Fibroblast of skin of abdomen (primary cell): Measurements from ENCODE around the gene HSD17B3.

Experiments
- DNase-seq: peaks from one replicate; pipeline ENCODE4 v3.0.0-alpha.2; 2013

Gene HSD17B3

DNA sequence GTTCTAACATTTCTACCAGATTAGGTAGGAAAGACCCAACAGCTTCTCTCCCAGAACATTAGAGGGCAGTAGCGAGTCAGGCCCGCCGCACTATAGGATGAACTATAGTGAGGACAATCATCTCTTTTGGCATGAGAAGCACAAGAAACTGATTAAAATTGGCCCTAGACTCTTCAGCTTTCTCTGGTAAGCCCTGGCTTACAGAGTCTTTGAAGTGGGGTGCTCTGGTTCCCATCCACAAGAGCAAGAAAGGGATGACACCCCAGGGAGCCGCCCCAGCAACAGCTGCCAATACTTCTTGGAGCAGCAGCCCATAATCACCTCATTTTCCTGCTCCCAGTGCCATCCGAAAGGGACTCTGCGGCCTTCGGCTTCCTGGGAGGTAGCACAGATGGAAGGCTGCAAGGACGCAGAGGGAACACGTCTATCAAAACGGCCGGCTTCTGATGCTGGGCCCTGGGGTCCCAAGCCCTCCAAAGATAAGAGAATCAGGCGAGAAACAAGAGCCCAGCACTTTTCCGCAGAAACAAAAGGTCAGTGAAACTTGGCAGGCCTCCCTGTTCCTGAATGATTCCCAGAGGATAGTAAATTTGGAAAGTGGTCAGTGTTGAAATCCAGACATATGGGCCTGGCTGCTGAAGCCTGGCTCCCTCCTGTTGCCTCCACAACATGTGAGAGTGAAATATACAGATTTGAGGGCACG is 69.3 kb downstream of the HSD17B3 start:
- DNase-seq, result peak; percentile 71

DNA sequence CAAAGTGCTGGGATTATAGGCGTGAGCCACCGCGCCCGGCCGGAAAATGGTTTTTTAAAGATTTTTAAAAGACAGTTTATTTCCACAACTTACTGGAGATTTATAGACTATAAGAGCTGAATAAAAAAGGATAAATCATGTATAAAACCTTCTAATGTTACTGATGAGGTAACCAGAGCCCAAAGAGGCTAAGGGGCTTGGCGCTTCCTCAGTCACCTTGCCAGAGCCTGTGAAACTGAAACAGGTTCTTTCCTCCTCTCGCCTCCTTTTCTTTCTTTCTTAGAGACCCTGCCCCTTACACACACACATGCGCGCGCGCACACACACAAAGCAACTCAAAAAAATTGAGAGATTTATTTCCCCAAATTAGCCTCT is 69.8 kb downstream of the HSD17B3 start:
- no peak for DNase-seq

DNA sequence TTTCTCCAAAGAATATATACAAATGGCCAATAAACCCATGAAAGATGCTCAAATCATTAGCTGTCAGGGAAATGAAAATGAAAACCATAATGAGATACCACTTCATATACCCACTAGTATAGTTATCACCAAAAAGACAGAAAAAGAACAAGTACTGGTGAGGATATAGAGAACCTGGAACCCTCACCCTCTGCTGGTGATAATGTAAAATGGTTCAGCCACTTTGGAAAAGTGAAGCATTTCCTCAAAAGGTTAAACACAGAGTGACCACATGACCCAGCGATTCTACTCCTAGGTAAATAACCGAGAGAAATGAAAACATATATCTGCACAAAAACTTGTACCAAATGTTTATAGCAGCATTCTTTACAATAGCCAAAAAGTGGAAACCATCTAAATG is 72.0 kb downstream of the HSD17B3 start:
- no peak for DNase-seq

DNA sequence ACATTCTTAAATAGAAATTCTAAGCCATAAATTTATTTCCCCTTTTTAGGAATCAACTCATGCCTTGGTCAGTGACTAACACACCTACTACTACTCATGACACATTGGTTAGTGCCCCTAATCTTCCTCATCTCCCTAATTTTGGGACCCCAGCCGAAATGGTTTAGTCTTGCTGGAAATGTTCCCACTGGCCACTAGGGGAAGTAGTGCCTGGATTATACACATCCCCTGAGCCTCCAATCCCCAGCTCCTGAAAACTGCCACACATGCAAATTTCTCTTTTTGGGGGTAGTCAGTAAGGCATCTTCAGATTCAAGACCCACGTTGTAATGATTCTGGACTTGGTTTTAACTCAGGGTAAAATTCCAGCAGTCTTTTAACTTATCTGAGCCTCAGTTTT is 79.8 kb downstream of the HSD17B3 start:
- DNase-seq, result no peak

DNA sequence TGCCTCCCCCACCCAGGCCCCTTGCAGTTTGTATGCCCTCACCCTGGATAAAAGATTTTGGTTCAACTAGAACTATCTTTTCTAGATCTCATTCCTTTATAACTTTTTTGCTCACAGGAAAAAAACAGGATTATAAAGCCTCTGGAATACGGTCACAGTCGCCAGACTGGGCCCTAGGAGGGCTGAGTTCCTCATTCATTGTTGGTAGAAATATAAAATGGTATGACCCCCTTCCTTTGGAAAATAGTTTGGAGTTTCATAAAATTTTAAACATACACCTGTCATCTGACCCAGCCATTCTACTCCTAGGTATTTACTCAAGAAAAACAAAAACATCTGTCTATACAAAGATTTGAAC is 82.1 kb downstream of the HSD17B3 start:
- DNase-seq, result no peak

DNA sequence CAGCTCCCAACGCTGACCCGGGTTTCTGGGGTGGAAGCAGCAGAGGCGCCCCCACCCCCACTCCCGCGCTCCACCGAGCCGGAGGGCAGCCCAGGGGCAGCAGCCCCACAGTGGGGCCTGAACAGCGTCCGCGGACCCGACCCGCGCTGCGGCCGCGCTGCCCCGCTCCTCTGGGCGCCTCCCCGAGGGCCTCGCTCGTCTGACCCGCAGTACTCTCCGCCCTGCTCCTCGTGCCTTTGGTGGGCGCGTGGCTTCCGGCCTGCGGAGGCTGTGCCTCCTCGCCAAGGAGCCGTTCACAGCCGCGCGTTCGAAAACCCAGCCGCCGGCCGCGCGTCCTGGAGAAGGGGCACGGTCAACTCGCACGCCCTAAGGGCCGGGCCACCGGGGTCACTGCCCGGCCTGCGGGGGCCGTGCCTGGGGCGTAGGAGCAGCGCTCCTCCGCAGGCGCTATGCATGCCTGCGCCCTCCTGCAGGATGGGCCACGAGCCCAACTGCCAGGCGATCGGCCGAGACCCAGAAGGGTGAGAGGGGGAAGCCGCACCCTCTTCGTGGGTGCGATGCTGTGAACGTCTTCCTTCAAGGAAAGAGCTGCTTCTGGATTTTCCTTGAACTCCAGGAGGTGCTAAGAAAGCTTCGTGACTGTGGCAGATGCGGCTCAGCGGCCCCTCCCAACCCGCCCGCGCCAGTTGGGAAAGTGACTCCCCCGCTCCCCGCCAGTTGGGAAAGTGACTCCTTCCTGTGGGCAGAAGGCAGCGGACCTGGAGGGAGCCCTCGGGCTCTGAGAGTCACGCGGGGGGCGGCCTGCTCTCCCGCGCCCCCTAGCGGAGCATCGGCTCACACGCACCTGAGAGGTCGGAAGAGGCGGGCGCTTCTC is 82.7 kb downstream of the HSD17B3 start:
- DNase-seq, result peak; percentile 32

DNA sequence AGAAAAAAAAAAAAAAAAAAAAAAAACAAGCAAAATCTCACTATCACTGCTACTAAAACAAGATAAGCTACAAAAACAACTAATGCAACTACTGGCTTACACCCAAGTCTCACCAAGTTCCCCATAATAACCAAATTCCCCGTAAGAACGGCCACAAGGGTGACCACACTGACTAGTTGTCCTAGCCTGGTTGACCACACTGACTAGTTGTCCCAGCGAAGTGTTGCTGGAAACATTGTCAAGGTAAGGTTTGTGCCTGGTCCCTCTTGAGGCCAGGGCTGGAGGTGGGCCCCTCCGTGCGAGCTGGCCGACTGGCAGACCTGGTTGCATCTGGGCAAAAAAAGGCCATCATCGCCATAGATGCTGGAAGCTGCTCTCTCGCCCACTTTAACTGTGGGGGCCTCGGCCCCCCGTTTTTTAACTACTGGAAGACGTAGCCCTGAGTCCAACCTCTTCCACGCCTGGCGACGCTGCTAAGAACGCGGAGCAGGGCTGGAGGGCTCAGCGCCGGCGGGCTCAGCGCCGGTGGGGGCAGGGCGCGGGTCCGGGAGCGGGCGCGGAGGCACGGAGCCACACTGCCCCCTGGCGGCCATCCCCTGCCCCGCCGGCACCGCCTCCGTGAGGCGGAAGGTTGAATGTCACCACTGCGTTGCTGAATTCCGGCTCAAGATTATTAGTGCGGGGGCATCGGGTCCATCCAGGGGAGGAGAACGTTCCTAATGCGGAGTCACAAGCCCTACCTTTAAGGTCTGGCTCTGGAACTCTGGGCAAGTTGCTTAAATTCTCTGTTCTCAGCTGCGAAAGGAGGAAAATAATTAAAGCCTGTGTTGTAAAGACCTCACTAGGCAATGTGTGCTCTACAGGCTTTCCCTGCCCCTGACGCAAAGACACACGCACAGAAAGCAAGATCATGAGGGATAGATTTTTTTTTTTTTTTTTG is 84.0 kb downstream of the HSD17B3 start:
- peak; percentile 54 for DNase-seq

DNA sequence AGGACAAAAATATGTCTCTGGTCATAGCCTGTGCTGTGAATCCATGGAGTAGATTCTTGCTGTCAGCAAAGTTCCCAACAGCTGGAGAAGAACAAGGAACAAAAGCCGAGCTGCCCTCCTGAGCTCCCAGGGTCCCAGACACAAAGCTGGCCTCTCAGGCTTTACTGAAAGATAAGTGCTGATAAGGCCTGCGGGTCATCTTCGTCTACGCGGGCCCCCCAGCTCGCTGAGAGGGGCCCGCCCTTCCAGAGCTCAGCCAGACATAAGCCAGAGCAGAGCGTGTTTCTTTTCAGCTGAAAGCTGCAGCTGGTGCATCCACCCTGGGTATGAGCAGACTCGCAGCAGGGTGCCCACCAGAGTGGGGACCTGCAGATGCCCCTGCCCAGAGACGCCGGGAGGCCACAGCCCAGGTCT is 84.7 kb downstream of the HSD17B3 start:
- DNase-seq, result no peak

DNA sequence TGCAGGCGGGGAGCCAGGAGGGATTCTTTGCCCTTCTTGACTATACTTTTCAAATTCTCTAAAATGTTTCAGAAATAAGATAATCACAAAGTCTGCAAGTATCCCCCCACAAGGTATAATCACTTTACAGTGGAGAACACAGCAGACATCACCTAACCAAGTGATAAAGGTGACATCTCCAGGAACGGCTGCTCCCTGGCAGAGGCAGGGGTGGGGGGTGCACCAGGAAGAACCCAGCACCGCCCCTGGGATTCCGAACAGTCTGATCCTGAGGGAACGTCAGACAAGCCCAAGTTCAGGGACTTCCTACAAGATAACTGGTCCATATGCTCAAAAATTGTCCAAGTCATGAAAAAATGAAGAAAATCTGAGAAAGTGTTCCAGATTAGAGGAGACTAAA is 85.4 kb downstream of the HSD17B3 start:
- DNase-seq, result no peak

DNA sequence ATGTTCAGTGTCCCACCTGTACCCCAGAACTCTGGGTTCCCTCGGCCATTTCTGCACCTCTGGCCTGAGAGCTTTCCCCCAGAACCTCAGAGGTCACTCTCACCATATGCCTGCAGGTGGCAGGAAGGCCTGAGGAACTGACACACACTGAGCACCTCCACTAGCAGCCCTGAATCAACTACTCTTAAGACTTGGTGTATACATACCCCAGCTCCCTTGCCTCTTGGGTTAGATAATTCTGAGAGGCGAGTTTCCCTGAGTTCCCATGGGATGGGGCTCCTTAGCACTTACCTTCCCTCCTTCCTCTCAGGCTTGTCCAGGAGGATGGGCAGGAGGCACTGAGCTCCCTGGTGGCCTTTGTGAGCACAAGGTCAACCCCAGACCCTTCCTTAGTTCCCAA is 86.1 kb downstream of the HSD17B3 start:
- DNase-seq, result no peak

DNA sequence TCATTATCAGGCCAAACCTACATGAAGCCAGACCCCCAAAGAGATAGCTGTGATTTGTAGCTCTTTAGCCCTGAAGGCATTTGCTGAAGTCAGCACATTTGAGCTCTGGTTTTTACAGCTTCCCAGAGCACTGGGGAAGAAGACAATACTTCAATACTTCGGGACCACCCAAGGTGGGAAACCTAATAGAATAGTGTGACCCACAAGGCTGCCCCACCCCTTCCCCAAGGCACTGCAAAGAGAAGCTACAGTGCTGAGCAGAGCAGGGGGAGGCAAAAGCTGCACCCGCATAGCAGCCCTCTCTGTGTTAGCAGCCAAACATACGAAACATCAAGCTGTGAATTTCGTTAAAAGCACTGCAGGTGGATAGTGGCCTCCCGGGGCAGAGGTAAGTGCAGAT is 87.3 kb downstream of the HSD17B3 start:
- no peak for DNase-seq

DNA sequence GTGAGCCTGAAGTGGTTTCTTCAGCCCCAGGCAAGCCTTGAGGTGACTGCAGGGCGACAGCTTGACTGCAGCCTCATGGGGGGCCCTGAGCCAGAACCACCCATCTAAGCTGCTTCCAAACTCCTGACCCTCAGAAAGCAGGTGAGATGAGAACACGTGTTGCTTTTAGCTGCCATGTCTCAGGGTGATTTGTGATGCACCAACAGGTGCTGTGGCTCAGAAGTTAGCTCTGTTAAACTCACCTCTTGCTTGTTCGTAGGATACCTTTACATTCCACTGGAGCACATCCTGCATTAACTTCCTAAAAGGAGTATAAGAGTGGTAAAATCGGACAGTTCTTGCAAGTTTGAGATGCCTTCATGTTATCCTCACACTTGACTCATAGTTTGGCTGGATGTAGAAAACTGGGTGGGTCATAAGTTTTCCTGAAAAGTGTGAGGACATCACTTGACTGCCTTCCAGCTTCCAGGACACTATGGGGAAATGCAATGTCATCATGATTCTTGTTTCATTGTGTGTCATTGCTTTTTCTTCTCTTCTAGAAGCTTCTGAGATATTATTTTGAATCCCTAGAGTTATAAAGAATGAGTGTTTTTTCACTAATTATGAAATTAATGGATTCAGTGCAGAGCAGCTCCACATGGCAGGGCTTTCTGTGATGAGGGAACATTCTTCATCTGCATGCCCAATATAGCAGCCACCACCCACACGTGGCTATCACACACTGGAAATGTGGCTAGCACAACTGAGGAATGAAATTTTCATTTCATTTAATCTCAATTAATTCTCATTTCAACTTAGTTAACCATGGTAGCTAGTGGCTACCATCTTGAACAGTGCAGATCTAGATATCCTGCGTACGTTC is 92.3 kb downstream of the HSD17B3 start:
- peak; percentile 71 for DNase-seq

DNA sequence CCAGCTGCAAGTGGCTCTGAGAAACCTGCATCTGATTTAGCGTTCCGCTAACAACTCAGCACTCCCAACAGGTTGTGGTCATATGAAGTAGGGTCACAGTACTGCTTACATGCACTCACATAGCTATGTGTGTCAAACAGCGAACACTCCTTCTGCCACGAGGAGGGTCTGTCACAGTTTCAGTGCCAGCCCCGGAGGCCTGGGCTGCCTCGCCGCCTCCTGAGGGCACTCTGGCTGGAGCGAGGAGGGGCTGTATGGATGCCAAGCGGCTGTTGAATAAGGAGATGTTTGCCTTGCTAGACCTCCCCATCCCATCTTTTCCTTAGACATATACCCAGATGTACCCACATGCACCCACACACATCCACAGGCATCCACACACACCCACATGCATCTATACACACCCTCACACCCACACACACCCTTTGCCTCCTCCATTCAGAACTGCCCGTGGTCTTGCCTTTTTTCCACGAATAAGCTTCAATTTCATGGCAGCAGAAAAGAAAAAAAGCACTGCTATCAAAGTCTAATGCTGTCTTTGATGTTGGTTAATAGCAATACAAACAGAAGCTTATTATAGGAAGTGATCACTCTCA is 95.7 kb downstream of the HSD17B3 start:
- DNase-seq, result no peak

DNA sequence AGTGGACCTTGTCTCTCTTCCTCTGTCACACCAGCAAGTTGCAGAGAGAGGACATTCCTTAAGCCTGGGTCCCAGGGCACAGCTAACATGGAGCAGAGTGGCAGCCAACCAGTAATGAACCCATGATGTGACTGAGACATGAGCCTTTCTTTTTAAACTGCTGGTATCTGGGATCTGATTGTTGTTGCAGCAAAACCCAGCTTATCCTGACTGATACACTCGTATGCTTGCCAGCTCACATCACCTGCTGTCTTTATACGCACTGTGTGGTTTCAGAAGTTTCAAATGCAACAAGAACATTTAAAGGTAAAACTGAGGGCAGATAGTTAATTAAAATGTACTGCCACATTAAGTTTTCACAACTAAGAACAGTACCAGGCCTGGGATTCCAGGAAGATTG is 97.1 kb downstream of the HSD17B3 start:
- DNase-seq, result no peak

DNA sequence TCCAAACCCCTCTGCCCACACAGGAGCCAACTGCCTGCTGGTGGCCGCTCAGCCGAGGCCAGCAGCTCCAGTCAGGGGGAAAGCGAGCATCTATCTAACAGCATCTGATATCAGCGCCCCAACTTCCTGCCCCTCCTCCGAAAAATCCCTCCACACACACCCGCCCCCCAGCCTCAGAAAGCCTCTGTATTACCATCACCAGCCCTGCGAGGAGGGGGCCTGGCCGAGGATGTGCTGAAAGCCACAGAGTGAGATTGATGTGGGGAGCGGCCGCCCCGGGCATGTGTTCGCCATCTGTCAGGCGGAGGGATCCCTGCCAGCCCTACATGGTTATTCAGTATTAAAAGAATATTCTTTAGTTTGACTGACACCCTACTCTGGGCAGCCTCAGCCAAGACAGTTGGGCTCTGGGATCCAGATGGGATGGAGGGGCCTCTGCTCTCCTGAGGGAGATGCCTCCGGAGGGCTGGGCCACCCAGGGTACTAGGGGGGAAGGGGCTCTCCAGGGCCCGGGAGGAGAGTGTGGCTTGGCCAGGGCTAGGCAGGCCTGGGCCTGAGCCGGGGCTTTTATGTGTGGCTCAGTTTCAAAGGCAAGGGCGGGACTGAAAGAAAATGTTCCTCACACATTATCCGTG is 98.0 kb downstream of the HSD17B3 start:
- peak; percentile 85 for DNase-seq

DNA sequence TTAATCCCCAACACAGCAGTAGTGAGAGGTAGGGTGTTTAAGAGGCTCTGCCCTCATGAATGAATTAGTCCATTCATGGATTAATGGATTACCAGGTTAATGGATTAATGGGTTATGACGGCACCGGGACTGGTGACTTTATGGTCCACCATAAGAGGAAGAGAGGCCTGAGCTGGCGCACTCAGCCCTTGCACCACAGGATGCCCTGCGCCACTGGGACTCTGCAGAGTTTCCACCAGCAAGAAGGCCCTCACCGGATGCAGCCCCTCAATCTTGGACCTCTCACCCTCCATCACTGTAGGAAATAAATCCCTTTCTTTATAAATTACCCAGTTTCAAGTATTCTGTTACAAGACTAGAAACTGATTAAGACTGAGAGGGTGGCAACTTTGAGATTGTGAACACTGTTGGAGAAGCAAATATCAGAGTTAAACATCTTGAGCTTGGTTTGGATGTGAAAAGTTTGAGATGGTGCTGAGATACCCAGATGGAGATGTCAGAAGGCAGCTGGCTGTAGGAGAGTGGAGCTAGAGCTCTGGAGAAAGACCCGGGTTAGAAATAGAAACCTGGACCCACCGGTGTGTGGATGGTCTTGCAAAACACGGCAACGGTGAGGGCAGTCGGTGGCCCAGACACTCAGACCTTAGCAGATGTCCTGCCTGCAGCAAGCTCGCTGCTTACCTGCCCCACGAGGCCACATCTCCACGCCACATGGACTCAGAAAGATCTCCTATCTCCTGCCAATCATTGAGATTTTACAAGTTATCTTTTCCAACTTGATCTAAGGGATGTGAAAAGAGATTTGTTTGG is 98.8 kb downstream of the HSD17B3 start:
- DNase-seq, result no peak

DNA sequence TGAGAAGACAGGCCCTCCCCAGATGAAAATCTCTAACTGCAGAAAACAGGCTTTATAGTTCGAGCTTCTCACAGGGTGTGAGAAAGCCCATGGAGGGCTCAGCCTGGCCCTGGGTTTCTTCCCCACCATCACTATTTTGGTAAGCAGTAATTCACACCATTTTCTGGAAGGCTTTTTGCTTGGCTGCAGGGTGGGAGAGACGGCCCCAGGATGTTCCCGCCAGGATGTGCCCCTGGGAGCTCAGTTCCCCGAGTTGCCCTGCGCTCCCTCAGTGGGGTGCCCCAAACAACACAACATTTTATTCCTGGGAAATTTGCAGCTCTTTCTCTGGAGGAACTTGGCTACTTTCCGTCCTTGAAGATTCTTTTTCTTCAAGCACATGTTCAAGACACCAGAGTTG is 100.8 kb downstream of the HSD17B3 start:
- DNase-seq, result no peak

DNA sequence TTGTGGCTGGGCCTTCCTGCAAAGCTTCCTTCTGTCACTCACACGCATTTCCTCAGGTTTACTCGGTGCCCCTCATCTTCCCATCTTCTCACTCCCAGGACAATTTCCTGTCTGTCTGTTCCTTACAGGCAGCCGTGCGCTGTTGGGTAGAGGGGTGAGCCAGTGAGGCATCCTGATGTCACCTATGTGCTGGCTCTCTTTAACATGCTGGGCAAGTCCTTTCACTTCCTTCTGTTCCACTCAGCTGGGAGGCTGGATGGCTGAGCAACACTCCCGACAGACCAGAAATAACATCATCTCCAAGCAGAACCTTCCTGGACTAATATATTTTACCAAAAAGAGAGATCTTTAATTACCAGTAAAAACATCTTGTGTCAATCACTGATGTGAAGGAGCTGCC is 103.0 kb downstream of the HSD17B3 start:
- no peak for DNase-seq

DNA sequence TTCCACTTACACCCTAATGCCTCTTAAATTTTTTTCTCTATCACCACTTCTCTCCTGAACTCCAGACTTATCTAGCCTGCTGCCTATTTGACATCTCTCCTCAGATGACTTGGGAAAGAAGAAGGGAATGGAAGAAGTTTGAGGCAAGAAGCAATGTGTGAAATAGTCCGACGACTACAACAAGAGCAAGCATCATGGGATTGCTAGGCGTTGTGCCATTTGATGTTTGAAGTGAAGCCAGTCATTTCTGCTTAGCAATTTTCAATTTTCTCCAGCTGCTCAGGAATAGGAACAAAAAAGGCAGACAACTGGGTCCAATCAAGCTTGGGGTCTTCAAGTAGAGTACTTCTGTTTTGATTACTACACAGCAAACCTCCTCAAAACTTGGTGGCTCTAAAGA is 106.4 kb downstream of the HSD17B3 start:
- no peak for DNase-seq

DNA sequence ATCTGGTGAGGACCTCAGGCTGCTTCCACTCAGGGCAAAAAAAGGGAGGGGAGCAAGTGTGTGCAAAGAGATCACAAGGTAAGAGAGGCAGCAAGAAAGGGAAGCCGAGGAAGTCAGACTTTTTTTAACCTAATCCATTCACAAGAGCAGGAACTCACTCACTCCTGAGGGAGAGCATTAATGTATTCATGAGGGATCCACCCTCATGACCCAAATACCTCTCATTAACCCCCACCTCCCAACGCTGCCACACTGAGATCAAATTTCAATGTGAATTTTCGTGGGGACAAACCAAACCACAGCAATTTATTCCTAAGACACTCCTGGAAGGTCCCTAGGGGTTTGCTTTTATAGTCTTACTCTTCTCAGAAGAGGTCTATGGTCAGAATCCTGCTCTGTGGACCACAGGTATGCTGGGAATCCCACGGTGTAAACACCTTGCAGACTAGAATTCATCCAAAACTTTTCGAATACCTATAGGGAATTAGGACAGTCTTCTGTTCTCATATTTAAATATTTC is 108.7 kb downstream of the HSD17B3 start:
- peak; percentile 33 for DNase-seq
